K562 (cell line): ENCODE measurements around the gene TRA2B. TPM values are rescaled to one million over a fixed set of nuclear protein-coding genes. Genes with fewer than 3 reads are reported as not detected.

Source experiments
- ARID1B ChIP-seq: fragments of 450-650 bp; IDR thresholded peaks from 2 replicates; pipeline ENCODE4 v1.6.1; 2016; ENCODE audit warnings: antibody characterized with exemption, mild to moderate bottlenecking, inconsistent platforms
- CHCHD3 ChIP-seq: fragments of 250-450 bp; sonication (Bioruptor Pico); IDR thresholded peaks from 2 replicates; pipeline ENCODE4 v2.1.2; 2022; ENCODE audit warnings: mild to moderate bottlenecking
- MGA ChIP-seq: fragments of 450-650 bp; IDR thresholded peaks from 2 replicates; pipeline ENCODE4 v1.6.1; 2016; ENCODE audit warnings: mild to moderate bottlenecking, moderate library complexity
- MIER1 ChIP-seq: fragments of 450-650 bp; IDR thresholded peaks from 2 replicates; pipeline ENCODE4 v1.6.1; 2016; ENCODE audit warnings: antibody characterized with exemption, mild to moderate bottlenecking, low read depth
- NFRKB ChIP-seq: fragments of 450-650 bp; IDR thresholded peaks from 2 replicates; pipeline ENCODE4 v1.6.1; 2016; ENCODE audit warnings: low read depth
- NR2C2 ChIP-seq, 2 experiments: fragments of 200-800 bp in 1 of 2; sonication (Bioruptor generic) in 1 of 2; sonication (generic) in 1 of 2; formaldehyde crosslinking in 1 of 2; IDR thresholded peaks; 2 replicates each; pipeline versions ENCODE4 v1.6.1 to v1.8.0; 2016 to 2022; ENCODE audit warnings: mild to moderate bottlenecking in 1 of 2, missing compliant biosample characterization in 1 of 2, missing genetic modification characterization in 1 of 2, missing genetic modification reagents in 1 of 2
- SIN3A ChIP-seq, 2 experiments: fragments of 150-350 bp in 1 of 2; IDR thresholded peaks; 2 replicates each; pipeline ENCODE4 v1.6.1; 2011 to 2016; ENCODE audit warnings: borderline replicate concordance in 2 of 2, low read depth in 2 of 2, low read length in 2 of 2, mild to moderate bottlenecking in 2 of 2, moderate library complexity in 2 of 2; ENCODE audit not compliant: control insufficient read depth in 1 of 2
- U2AF2 ChIP-seq: fragments of 200-400 bp; formaldehyde crosslinking; optimal IDR thresholded peaks from 2 replicates; pipeline ENCODE3; 2017; ENCODE audit warnings: low read depth, mild to moderate bottlenecking, low read length
- polyA plus RNA-seq, 8 experiments: library from polyadenylated mRNA; depleted of rRNA in 4 of 8; stranded (reverse) in 5 of 8; unstranded in 3 of 8; fragments of >200 nt; fragmentation: Nextera tagmentation in 2 of 8; fragmentation: Illumina TruSeq in 1 of 8; extraction: Ambion mirVana in 2 of 8; extraction: Trizol in 1 of 8; gene quantifications; 2 replicates each; pipeline versions ENCODE4 v1.2.1 to v1.2.3, GENCODE V29; 2011 to 2014; ENCODE audit warnings: inconsistent platforms in 1 of 8, missing spikeins in 1 of 8
- total RNA-seq, 7 experiments: library from RNA; depleted of rRNA in 6 of 7; stranded (reverse); fragments of >200 nt in 6 of 7; fragmentation: Illumina TruSeq in 2 of 7; extraction: Trizol in 2 of 7; gene quantifications; 2 replicates each; pipeline versions ENCODE4 v1.2.1 to v1.2.3, GENCODE V29; 2011 to 2021; ENCODE audit warnings: low replicate concordance in 1 of 7
- TF ChIP-seq, protein P1 (sequence below): fragments of 450-650 bp; formaldehyde crosslinking; IDR thresholded peaks from 2 replicates; pipeline ENCODE4 v1.4.0; 2020; ENCODE audit warnings: mild to moderate bottlenecking, moderate library complexity
- TF ChIP-seq, protein P2 (sequence below), 2 experiments: fragments of 250-450 bp in 1 of 2; fragments of 450-650 bp in 1 of 2; sonication (Bioruptor Pico) in 1 of 2; IDR thresholded peaks; 2 replicates each; pipeline versions ENCODE4 v1.6.1 to v1.8.0; 2016 to 2021; ENCODE audit warnings: mild to moderate bottlenecking in 2 of 2, moderate library complexity in 2 of 2, missing compliant biosample characterization in 1 of 2, missing genetic modification characterization in 1 of 2
- TF ChIP-seq, protein P3 (sequence below), 2 experiments: fragments of 450-650 bp in 1 of 2; sonication (generic) in 1 of 2; formaldehyde crosslinking; conservative IDR thresholded peaks; 2 replicates each; pipeline versions ENCODE4 v1.4.0 to v1.8.1; 2020 to 2022; ENCODE audit warnings: mild to moderate bottlenecking in 1 of 2, missing genetic modification reagents in 1 of 2

TRA2B gene
- total and polyA plus RNA-seq, 9 of the 15 experiments (the other 6 are each of a cell fraction or from before 2014, with no cell fraction given): 105 to 411 (median 278) TPM

DNA sequence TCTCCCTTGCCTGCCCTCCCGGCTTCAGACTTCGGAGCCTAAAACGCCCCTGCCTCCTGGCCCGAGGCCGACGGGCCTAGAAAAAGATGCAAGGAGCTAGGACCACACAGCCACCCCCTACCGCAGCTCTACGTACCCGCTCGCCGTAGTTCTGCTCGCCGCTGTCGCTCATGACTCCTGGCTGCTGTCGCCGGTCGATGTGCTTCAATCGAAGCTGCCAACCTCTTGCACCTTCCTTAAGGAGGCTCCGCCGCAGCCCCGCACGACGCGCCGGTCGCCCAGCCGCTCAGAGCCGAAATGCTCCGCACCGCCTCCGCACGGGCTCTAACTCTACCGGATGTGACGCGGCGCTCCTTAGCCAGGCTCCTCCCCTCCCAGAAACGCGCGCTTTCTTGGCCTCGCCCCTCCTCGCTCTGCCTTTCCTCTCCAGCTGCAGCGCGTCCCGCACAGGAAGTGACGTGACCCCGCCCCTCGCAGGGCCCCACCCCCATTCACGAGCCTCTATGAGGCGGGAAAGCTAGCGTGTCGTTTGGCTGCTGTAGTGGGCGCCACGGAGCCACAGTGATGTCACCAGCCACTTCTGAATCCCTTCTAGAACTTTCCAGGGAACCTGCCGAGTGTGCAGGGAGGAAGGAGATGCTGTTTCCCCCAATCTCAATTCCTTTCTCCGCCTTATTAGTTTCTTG lies at the start of gene TRA2B (continued):
- TF ChIP-seq MGA (peak; percentile 97), NR2C2 (CRISPR knock-in tag; IDR thresholded peaks at IDR 0.05) (peak; percentile 65; the same call in 1 of the 2 replicates), NR2C2 (tag; IDR thresholded peaks at IDR 0.05) (peak; percentile 15; the same call in 1 of the 2 replicates), ARID1B (0 out of 2 replicates have a peak, but pooled peaks have one; percentile 17), NFRKB (peak; percentile 96), MIER1 (no peak; the same call in 1 of the 2 replicates), U2AF2 (no peak), CHCHD3 (CRISPR knock-in tag) (peak; percentile 82; the same call in 1 of the 2 replicates), SIN3A (IDR thresholded peaks at IDR 0.05; ENCODE audit: borderline replicate concordance in 2 of 2, control insufficient read depth in 1 of 2, low read depth in 2 of 2, low read length in 2 of 2) (peak; percentile 9 to 67; a peak in 2 of 4 replicates)
- TF ChIP-seq, protein P1, sequence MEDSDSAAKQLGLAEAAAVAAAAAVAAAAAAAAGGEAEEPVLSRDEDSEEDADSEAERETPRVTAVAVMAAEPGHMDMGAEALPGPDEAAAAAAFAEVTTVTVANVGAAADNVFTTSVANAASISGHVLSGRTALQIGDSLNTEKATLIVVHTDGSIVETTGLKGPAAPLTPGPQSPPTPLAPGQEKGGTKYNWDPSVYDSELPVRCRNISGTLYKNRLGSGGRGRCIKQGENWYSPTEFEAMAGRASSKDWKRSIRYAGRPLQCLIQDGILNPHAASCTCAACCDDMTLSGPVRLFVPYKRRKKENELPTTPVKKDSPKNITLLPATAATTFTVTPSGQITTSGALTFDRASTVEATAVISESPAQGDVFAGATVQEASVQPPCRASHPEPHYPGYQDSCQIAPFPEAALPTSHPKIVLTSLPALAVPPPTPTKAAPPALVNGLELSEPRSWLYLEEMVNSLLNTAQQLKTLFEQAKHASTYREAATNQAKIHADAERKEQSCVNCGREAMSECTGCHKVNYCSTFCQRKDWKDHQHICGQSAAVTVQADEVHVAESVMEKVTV (CRISPR knock-in tag): no peak
- TF ChIP-seq, protein P2, sequence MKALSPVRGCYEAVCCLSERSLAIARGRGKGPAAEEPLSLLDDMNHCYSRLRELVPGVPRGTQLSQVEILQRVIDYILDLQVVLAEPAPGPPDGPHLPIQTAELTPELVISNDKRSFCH (CRISPR knock-in tag; IDR thresholded peaks at IDR 0.05): no peak
- TF ChIP-seq, protein P2 (tag; IDR thresholded peaks at IDR 0.05): no peak
- TF ChIP-seq, protein P3, sequence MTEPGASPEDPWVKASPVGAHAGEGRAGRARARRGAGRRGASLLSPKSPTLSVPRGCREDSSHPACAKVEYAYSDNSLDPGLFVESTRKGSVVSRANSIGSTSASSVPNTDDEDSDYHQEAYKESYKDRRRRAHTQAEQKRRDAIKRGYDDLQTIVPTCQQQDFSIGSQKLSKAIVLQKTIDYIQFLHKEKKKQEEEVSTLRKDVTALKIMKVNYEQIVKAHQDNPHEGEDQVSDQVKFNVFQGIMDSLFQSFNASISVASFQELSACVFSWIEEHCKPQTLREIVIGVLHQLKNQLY (CRISPR knock-in tag; conservative IDR thresholded peaks at IDR 0.05): no peak
